Activated CD4-positive, alpha-beta T cell treated with anti-CD3 and anti-CD28 coated beads, Interleukin-2, amount 10 ng/mL, durations not matched to agents 24 days and 14 days (primary cell): Measurements from ENCODE around the gene USP21. TPM values are rescaled to one million over a fixed set of nuclear protein-coding genes. Genes with fewer than 3 reads are reported as not detected.
"Not testable (repeated sequence)": the region's sequence is repeated elsewhere in the genome, so short reads cannot be mapped to it uniquely, and the experiment has no call there.

Experiments used
- DNase-seq: peaks from one replicate; pipeline ENCODE4 v3.0.0; 2022
- H3K27ac Mint-ChIP-seq: one replicate; pipeline ENCODE4 v1.8.0; 2022; ENCODE audit warnings: mild to moderate bottlenecking, mixed read lengths
- H3K27me3 Mint-ChIP-seq: one replicate; pipeline ENCODE4 v1.8.0; 2022; ENCODE audit warnings: mixed read lengths
- H3K36me3 Mint-ChIP-seq: one replicate; pipeline ENCODE4 v1.8.0; 2022; ENCODE audit warnings: low read depth, mild to moderate bottlenecking, mixed read lengths
- H3K4me1 Mint-ChIP-seq: one replicate; pipeline ENCODE4 v1.8.0; 2021; ENCODE audit warnings: mixed read lengths
- H3K4me3 Mint-ChIP-seq: one replicate; pipeline ENCODE4 v1.8.0; 2022; ENCODE audit warnings: mild to moderate bottlenecking, moderate library complexity, mixed read lengths
- H3K9me3 Mint-ChIP-seq: one replicate; pipeline ENCODE4 v1.8.0; 2021; ENCODE audit warnings: mixed read lengths
- intact Hi-C: fragments of 100-400 bp; cut with micrococcal nuclease; formaldehyde crosslinking; loops from one replicate; pipeline ENCODE4 v1.15.1; 2023
- total RNA-seq: library from RNA; stranded (reverse); gene quantifications from 2 replicates; pipeline ENCODE4 v1.2.3, GENCODE V29; 2022

The USP21 gene, protein sequence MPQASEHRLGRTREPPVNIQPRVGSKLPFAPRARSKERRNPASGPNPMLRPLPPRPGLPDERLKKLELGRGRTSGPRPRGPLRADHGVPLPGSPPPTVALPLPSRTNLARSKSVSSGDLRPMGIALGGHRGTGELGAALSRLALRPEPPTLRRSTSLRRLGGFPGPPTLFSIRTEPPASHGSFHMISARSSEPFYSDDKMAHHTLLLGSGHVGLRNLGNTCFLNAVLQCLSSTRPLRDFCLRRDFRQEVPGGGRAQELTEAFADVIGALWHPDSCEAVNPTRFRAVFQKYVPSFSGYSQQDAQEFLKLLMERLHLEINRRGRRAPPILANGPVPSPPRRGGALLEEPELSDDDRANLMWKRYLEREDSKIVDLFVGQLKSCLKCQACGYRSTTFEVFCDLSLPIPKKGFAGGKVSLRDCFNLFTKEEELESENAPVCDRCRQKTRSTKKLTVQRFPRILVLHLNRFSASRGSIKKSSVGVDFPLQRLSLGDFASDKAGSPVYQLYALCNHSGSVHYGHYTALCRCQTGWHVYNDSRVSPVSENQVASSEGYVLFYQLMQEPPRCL
- 32.7 and 34.7 TPM in 2 replicates for total RNA-seq

DNA sequence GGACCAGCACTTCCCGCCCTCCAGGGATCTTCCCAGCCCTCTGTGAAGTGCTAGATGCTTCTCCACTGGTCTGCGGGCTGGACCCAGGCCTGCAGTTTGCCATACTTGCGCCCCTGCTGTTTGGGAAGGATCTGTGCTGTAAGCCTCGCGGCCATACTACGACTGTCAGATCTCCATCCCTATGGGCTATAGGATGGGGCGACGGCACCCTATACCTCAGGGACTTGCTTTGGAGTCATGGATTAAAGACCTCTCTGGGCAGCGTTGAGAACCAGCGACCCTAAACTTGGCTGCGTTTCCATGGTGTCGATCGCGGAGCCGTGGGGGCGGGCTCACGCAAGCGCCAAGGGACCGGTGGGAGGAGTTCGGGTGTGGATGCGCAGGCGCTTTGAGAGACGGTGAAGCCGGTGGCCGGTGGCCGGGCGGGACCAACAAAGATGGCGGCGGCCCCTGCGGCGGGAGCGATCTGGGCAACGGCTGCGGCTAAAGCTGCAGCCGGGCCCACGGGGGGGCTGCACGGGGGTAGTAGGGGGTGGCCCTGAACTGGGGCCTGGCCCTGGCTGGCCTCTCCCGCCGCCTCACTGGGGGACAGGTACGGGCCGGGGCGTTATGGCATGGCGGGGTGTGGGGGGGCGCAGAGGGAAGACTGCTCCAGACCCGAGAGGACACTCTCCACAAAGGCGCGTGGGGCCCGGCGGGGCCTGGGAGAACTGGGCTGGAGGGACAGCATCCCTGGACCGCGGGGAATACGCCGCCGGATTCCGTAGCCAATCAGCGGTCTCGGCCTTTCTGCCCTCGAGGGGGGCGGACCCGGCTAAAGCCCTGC lies at the start of gene USP21:
USP21 (plus strand) TSS at position 414 of the 826 bp plus-strand sequence. CDS start 1,141 bp downstream, outside the sequence.
- peaks cover 51% of the 10 kb centered on the region for H3K4me1 Mint-ChIP-seq
- intact Hi-C loops: loop anchor here (2.0 kb wide), 1 partner anchor 18 kb away; the partner anchor contains the start of gene B4GALT3
- H3K36me3 Mint-ChIP-seq: peaks cover 56% of the 10 kb centered on the region
- peak within 1 kb of the TSS; percentile 91 for H3K4me3 Mint-ChIP-seq
- peak within 1 kb of the TSS; percentile 93 for H3K27ac Mint-ChIP-seq
- DNase-seq: peak; percentile 98
- no peaks in the 10 kb centered on the region for H3K9me3 Mint-ChIP-seq
- H3K27me3 Mint-ChIP-seq: no peaks in the 10 kb centered on the region

DNA sequence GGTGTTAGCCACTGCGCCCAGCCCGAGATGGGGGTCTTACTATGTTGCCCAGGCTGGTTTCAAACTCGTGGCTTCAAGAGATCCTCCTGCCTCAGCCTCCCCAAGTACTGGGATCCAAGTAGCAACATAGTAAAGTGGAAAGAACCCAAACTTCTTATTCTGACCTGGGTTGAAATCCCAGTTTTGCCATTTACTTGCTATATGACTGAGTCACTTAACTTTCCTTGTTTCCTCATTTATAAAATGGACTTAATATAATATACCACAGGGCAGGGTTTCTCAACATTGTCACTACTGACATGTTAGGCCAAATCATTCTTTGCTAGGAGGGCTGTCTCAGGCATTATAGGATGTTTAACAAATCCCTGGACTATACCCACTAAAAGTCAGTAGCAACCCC lies 48.2 kb upstream of the USP21 start:
- Mint-ChIP-seq H3K27ac (no peak overlapping the region), H3K4me3 (no peak overlapping the region), H3K36me3 (peaks cover 45% of the 10 kb centered on the region), H3K27me3 (no peaks in the 10 kb centered on the region), H3K4me1 (peaks cover 42% of the 10 kb centered on the region), H3K9me3 (no peaks in the 10 kb centered on the region)
- intact Hi-C loops: no loop called here
- no peak for DNase-seq

DNA sequence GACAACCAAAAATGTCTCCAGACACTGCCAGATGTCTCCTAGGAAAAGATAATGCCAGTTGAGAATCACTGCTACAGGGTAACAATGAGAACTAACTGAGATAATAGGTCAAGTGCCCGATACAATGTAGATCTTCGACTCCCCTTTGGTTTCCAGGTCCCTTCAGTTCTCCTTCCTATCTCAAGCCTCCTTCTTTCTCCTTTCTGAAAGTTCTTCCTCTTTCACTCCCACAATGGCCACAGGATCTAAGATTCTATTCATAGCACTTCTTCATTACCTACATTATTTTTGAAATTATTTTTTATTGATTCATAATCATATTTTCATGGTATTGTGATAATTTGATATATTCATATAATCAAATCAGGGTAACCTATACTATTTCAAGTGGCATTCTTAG lies 47.8 kb upstream of the USP21 start:
- intact Hi-C loops: no loop called here
- H3K27me3 Mint-ChIP-seq: no peaks in the 10 kb centered on the region
- no peak for DNase-seq
- H3K9me3 Mint-ChIP-seq: no peaks in the 10 kb centered on the region
- no peak overlapping the region for H3K4me3 Mint-ChIP-seq
- H3K36me3 Mint-ChIP-seq: peaks cover 46% of the 10 kb centered on the region
- peaks cover 43% of the 10 kb centered on the region for H3K4me1 Mint-ChIP-seq
- H3K27ac Mint-ChIP-seq: no peak overlapping the region

DNA sequence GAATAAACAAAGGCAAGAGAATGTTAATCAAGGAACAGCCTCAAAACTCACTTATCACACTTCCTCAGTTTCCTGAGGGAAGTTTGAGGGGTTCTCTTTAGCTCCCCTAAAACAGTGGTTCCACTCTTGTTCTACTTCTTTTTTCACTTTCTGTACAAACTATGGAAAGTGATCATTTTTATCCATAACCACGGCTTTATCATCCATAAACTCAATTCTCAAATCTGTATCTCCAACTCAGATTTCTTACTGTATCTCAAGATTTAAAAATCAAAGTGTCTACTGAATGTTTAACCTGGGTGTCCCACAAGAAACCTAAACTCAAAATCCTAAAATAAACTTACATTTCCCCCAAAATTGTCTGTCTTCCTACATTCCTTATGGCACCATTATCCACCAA lies 45.4 kb upstream of the USP21 start:
- H3K27ac Mint-ChIP-seq: no peak overlapping the region
- H3K36me3 Mint-ChIP-seq: peaks cover 45% of the 10 kb centered on the region
- H3K4me1 Mint-ChIP-seq: peaks cover 51% of the 10 kb centered on the region
- no peaks in the 10 kb centered on the region for H3K27me3 Mint-ChIP-seq
- no peak overlapping the region for H3K4me3 Mint-ChIP-seq
- no peaks in the 10 kb centered on the region for H3K9me3 Mint-ChIP-seq
- DNase-seq: no peak
- intact Hi-C loops: loop anchor here (2.0 kb wide), 1 partner anchor 15 kb away; the partner anchor contains the start of gene KLHDC9

DNA sequence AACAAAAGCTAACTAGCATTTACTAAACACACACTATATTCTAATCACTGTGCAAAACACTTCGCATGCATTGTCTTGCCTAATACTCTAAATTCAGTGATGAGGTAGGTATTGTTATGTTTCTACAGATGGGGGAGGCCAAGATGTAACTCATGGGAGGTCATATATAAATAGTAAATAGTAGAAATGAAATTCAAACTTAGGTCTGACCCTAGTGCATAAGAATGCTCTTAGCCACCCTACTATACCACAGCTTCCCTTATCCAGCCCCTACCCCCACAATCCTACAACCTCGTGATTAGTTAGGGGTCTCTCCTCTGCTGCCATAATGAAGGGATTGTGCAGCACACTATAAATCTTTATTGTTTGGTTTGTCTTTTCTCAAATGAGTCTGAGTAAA lies 44.7 kb upstream of the USP21 start:
- Mint-ChIP-seq H3K4me1 (peaks cover 57% of the 10 kb centered on the region), H3K27ac (peak overlapping the region; percentile 52), H3K36me3 (peaks cover 43% of the 10 kb centered on the region), H3K9me3 (no peaks in the 10 kb centered on the region), H3K27me3 (no peaks in the 10 kb centered on the region), H3K4me3 (peak overlapping the region; percentile 3)
- intact Hi-C loops: loop anchor here (2.0 kb wide), 1 partner anchor 16 kb away; the partner anchor contains the start of gene KLHDC9
- DNase-seq: no peak

DNA sequence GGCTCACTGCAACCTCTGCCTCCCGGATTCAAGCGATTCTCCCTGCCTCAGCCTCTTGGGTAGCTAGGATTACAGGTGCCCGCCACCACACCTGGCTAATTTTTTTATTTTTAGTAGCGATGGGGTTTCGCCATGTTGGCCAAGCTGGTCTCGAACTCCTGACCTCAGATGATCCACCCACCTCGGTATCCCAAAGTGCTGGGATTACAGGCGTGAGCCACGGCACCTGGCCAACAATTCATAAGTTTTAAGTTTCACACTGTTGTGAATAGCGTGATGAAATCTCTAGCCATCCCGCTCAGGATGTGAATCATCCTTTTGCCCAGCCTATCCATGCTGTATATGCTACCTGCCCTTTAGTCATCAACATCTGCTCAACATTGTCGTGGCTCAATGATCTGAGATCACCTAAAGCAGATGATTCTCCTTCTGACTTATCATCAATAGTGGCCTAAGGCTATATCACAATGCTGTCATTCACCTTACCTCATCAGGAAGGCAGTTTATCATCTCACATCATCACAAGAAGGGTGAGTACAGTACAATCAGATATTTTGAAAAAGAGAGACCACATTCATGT lies 44.1 kb upstream of the USP21 start:
- intact Hi-C loops: loop anchor here (2.0 to 5.0 kb wide), 2 partner anchors 16 to 37 kb away; partner anchors contain the start of genes KLHDC9 and UFC1
- H3K4me1 Mint-ChIP-seq: peaks cover 63% of the 10 kb centered on the region

DNA sequence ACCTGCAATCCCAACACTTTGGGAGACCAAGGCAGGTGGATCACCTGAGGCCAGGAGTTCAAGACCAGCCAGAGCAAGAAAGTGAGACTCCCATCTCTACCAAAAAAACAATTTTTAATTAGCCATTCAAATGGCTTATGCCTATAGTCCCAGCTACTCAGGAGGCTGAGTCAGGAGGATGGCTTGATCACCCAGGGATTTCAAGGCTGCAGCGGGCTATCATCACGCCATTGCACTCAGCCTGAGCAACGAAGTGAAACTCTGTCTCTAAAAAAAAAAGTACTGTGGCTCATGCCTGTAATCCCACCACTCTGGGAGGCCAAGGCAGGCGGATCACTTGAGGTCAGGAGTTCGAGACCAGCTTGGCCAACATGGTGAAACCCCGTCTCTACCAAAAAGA lies 43.3 kb upstream of the USP21 start:
- H3K27me3 Mint-ChIP-seq, H3K9me3 Mint-ChIP-seq, DNase-seq: not testable (repeated sequence)
- Mint-ChIP-seq H3K27ac (peak overlapping the region; percentile 92), H3K36me3 (peaks cover 50% of the 10 kb centered on the region), H3K4me1 (peaks cover 65% of the 10 kb centered on the region), H3K4me3 (peak overlapping the region; percentile 98)
- intact Hi-C loops: loop anchor here (2.0 to 5.0 kb wide), 2 partner anchors 17 to 36 kb away; partner anchors contain the start of genes KLHDC9 and UFC1

More for the DNA sequence above, 44.1 kb upstream of the USP21 start:
- Mint-ChIP-seq H3K4me3 (peak overlapping the region; percentile 98), H3K9me3 (no peaks in the 10 kb centered on the region), H3K36me3 (peaks cover 46% of the 10 kb centered on the region), H3K27ac (peak overlapping the region; percentile 92), H3K27me3 (no peaks in the 10 kb centered on the region)
- peak; percentile 73 for DNase-seq

DNA sequence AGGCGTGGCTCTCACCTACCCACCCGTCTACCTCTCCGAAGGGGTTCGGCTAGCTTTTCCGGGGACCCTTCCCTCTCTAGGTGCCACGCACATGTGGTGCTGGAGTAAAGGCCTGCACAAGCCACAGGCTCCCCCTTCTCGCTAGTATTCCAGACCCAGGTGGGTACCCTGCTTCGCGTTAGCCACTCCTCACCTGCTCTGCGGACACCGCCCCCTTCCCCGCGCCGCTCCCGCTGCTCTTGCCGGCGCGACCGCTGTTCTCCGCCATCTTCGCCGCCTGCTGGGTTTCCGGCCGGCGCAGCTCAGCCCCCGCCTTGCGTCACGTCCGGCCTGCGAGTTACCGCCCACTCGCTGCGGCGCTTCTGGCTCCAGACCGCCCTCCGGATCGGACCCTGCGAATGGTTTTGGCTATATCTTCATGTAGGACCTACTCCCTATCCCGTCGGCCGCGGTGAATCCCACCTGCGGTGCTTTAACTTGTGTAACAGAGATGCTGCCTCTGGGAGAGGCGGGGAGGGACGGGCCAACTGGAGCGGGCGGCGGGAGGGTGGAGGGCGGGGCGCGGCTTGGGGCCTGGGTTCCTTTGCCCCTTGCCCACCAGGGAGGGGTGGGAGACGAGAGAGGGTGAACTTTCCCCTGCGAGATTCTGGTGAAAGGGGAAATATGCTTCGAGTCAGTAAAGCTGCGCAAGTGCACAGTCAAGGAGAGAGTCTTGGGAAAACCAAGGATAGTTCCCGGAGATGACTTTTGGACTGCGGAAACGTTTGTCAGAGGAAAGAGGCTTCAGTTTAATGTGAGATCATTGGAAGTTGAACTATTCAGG lies 41.3 kb upstream of the USP21 start, which contains the start of the genes NIT1 and PFDN2:
NIT1 (plus strand) TSS at position 347 of the 823 bp plus-strand sequence; CDS start at position 419, 72 bp downstream.
PFDN2 (minus strand) TSS at position 279 of the 823 bp plus-strand sequence; CDS start at position 268, 11 bp downstream.
- H3K4me1 Mint-ChIP-seq: peaks cover 61% of the 10 kb centered on the region
- intact Hi-C loops: loop anchor here (1.0 to 5.0 kb wide), 3 partner anchors 34 to 72 kb away; partner anchors contain the start of gene UFC1

DNA sequence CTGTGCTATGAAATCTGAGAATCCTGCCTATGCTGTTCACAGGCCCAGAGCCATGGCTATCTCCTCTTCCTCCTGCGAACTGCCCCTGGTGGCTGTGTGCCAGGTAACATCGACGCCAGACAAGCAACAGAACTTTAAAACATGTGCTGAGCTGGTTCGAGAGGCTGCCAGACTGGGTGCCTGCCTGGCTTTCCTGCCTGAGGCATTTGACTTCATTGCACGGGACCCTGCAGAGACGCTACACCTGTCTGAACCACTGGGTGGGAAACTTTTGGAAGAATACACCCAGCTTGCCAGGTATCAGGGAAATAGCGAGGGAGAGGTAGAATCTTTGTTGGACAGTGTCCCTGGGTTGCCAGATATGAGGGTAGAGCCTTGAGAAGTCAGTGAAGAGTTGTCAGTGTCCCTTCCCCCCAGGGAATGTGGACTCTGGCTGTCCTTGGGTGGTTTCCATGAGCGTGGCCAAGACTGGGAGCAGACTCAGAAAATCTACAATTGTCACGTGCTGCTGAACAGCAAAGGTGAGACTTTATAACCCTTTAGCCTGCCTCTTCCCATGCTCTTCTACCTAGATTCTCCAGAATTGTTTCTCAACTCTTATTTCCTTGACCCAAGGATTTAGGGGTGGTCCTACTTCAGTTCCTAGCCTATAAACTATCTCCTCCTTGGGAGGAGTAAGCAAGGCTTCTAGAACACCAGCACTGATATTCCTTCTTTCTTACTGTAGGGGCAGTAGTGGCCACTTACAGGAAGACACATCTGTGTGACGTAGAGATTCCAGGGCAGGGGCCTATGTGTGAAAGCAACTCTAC lies 40.0 kb upstream of the USP21 start:
- Mint-ChIP-seq H3K27me3 (no peaks in the 10 kb centered on the region), H3K9me3 (no peaks in the 10 kb centered on the region), H3K4me3 (peak overlapping the region; percentile 98), H3K36me3 (peaks cover 66% of the 10 kb centered on the region), H3K27ac (peak overlapping the region; percentile 92), H3K4me1 (peaks cover 49% of the 10 kb centered on the region)
- DNase-seq: peak; percentile 86
- intact Hi-C loops: loop anchor here (1.0 to 5.0 kb wide), 2 partner anchors 13 to 33 kb away; partner anchors contain the start of genes DEDD and UFC1

More for the DNA sequence above, 41.3 kb upstream of the USP21 start, which contains the start of the genes NIT1 and PFDN2:
- no peaks in the 10 kb centered on the region for H3K9me3 Mint-ChIP-seq
- no peaks in the 10 kb centered on the region for H3K27me3 Mint-ChIP-seq
- DNase-seq: peak; percentile 97
- H3K4me3 Mint-ChIP-seq: peak within 1 kb of the TSS; percentile 98
- peak within 1 kb of the TSS; percentile 92 for H3K27ac Mint-ChIP-seq
- peaks cover 63% of the 10 kb centered on the region for H3K36me3 Mint-ChIP-seq

DNA sequence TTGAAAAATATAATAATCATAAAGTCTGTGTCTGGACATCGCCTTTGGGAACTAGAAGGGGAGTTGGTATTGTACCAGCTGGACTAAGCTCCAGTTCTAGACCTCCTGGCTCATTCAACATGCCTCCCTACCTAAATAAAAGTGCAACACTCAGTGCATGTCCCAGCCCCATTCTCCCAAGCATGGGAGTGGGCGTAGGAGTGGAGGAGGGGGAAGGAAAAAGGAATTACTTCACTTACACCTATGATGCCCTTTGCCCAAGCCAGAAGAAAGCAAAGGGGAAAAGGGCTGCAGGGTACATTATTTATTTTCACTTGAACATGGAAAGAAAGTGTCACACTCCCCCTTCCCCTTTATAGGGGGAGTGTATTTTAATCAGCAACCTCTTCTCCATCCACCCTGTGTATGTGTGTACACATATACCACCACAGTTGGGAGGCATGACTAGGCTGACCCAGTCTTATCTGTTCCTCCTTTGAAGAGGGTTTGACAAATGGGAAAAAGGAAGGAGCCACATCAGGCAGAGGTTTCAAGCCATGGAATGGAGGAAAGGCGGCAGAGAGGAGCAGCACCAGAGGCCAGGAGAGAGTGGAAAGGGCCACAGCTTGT lies 38.2 kb upstream of the USP21 start:
- H3K9me3 Mint-ChIP-seq: no peaks in the 10 kb centered on the region
- intact Hi-C loops: no loop called here
- H3K4me3 Mint-ChIP-seq: no peak overlapping the region
- H3K27ac Mint-ChIP-seq: peak overlapping the region; percentile 62
- no peak for DNase-seq
- peaks cover 64% of the 10 kb centered on the region for H3K36me3 Mint-ChIP-seq
- H3K4me1 Mint-ChIP-seq: peaks cover 41% of the 10 kb centered on the region
- H3K27me3 Mint-ChIP-seq: no peaks in the 10 kb centered on the region

DNA sequence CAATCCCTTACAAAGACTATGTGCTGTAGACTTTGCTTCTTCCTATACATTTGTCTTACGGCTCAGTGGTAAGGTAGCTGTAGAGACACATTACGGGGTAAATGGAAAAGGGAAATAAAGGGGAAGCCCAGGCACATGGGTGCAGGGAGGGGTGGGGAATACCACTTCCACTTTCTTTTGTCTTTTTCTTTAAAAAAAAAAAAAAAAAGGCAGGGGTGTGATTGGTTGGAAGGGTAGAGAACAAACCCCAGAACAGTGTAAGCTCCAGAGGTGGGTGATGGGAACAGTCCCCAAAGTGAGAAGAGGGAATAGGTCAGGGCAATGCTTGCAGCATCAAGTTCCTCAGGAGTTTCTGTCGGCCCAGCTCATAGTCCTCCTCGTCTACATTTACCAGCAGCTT lies 37.5 kb upstream of the USP21 start:
- H3K4me1 Mint-ChIP-seq: peaks cover 41% of the 10 kb centered on the region
- H3K27me3 Mint-ChIP-seq: no peaks in the 10 kb centered on the region
- H3K27ac Mint-ChIP-seq: peak overlapping the region; percentile 42
- H3K4me3 Mint-ChIP-seq: no peak overlapping the region
- intact Hi-C loops: no loop called here
- H3K9me3 Mint-ChIP-seq: no peaks in the 10 kb centered on the region
- no peak for DNase-seq
- peaks cover 64% of the 10 kb centered on the region for H3K36me3 Mint-ChIP-seq
